GM21737 (cell line): Measurements from ENCODE around the gene TRAF5.

Experiments used
- ATAC-seq: cut with Tn5 transposase; IDR thresholded peaks from one replicate; pipeline ENCODE4 v1.9.1; 2021; ENCODE audit warnings: mild to moderate bottlenecking, moderate library complexity; ENCODE audit not compliant: unreplicated experiment

The TRAF5 gene

DNA sequence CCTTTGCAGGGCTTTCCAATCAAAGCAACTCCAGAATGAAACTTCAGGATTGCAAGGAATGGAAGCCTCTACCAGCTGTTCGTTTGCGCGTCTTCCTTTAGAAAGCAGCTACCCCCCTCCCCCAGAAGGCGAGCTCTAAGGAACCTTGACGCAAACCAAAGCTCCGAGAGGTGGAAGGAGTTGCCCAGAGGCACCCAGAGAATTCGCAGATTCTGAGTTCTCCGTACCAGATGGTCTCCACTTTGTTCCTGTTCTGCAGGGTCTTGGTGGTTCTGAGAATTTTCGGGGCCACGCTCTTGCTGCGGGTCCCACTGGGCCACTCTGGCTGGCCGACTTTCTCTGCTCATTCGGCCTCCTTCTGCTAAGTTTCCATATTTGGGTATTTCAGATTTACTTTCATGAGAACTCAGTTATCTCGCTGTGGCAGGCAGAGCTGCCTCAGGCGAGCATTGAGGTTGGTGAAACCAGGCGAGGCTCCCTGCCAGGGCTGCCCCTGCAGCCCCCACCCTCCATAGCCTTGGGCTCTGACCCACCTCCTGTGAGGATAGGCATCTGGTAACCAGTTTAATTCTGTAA is 801 bp downstream of the TRAF5 start:
- ATAC-seq = no peak

DNA sequence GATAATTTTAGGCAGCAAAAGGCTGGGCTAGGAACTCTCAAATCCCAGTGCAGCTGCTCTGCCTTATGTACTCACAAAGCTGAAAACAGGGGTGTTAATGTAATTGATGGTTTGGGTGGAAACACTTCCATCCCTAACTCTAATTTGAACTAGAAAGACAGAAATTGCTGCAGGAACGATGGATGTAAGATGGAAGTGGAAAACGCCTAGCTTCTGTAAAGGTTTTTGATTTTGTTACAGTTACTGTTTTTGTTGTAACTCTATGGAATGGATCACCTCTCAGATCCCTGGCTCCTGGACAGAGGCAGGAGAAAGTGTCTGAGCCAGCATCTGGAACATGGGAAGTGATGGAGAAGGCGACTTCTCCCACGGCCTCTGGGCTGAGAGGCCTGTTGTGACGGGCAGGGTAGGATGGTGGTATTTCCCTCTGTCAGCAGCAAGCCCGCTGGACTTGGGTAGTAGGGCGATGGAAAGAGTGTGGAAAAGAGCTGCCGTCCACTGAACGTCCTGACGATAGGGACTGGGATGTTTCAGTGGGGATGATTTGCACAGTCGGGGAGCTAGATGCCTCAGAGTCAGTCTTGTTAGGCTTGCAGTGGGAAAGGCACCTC is 1.6 kb downstream of the TRAF5 start:
- ATAC-seq = no peak

DNA sequence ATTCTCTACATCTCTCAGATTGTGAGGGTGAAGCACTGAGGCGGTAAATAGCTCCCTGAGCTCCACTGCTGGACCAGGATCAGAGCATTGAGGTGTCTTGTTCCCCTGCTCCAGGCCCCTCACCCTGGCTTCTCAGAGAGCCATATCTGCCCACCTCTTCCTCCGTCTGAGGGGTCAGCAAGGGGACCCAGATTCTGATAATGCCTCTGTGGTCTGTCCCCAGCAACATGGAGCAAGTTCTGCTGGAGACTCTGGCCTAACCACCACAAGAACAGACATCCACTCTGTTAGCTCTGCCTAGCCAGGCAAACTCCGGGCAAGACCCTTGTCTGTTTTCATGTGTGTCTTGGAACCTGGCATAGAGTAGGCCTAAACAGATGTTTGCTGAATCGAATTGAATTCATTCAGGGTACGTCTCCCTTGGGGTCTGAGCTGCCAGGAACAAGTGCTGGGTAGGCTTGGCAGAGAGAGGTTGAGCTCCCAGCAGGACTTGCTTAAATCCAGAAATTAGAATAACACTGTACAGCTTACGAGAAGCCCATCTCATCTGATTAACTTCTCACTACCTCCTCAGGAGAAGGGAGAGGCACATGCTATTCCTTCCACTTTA is 2.3 kb downstream of the TRAF5 start:
- ATAC-seq = no peak

DNA sequence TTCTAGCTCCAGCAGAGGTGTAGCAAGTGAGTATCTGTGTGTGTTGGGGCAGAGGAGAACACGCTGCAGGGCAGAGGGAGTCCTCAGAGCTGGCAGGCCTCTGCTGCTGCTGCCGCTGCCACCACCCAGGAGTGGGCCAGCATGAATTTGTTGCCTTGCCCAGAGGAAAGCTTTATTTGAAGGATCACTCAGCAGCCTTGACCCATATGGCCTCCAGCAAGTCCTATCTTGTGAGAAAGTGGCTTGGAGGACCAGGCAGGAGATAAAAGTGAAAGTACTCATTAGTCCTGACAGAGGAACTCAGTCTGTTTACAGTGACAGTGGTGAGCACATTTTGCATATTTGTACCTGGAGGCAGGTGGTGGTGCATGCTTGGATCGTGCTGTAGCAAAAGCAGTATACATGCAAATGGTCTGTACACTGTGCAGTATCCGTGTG is 3.1 kb downstream of the TRAF5 start:
- peak; percentile 48 for ATAC-seq

DNA sequence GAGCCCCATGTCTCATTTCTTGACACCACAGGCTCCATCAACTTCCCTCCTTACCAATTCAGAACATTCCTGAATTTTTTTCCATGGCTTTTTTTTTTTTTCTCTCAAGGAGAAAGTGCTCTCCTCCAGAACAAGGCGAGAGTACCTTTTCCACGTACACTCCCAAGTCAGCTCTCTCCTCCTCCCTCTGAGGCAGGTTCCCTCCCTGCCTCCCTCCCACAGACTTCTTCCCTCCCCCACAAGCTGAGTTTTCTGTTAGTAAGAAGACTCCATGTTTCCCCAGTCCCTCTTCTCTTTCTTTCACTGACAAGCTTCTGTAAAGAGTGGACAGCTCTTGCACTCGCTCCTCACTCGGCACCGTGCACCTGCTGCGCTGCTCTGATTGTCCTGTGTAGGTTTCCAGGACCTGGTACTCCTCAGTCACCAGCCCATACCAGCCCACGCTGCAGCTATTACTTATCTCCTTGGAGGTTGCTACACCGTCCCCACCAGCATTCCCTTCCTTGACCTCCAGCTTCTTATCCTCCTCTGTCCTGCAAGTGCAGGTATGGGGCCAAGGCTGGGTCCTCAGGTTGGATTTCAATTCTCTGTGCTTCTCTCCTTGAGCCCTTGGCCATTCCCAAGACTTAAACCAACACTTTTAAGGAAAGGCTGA is 3.8 kb downstream of the TRAF5 start:
- ATAC-seq = no peak

DNA sequence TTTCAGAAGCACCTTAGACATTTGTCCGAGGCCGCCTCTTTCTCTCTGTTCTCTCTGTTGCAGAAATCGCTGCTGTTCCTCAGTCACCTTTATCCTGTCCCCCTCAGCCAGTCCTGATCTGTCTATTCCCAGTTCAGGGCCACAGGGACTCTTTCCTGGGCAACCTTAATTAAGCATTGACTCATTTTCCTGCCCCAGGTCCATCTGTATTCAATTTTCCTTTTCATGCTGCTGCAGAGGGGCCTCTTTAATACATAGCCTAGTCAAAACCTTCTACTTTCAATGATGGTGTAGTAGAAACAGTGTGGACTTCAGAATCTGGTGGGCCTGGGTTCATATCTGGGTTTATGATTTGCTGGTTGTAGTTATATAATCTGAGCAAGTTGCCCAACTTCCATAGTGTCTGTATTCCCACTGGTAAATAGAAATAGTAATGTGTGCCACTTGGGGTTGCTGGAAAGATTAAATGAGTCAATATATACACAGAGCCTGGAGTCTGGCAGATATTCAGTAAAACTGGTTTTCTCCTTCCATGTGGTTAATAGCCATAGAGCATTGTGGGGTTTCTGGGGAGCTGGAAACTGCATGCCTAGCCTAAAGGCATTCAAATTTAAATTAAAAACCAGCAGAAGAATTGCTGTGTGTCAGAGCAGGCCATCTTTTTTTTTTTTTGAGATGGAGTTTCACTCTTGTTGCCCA is 4.5 kb downstream of the TRAF5 start:
- ATAC-seq = no peak

DNA sequence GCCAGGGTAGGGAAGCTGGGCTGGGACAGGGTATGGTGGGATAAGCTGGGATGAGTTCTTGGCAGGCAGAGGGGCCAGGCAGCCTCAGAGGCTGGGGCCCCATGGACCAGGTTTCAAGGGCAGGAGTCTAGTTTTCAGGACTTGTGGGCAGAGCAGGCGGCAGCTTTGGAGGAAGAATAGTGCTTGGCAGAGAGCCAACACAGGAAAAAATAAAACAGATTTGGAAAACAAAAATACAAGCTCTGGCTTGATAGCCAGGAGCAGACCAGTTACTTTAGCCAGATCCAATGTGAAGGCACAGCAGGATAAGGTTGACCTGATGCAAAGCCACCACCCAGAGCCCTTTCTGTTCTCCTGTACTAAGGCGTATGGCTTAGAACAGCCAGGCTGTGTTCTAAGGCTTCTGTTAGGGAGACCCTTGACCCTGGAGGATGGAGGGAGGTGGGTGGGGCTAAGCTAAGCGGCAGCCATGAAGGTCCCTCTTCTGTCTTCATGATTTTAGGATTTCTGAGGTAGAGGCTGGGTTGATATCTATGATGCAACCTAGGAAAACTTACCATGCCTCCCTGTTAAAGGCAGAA is 5.5 kb downstream of the TRAF5 start:
- ATAC-seq = no peak

DNA sequence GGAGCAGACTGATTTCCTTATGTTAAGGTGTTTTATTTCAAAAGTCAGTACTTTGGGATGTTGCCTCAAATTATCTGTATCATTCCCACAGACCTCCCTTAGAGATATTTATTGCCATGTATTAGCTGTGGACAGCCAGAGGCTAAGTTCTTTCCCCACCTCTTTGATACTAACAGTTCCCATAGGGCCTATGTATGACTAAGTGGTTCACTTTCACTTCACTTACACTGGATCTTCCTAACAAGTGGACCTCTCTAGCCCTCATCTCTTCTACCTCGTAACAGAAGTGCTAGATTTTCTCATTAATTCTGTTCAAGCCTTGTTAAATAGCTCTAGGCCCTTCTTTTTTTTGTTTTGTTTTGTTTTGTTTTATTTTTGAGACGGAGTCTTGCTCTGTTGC is 6.2 kb downstream of the TRAF5 start:
- no peak for ATAC-seq

DNA sequence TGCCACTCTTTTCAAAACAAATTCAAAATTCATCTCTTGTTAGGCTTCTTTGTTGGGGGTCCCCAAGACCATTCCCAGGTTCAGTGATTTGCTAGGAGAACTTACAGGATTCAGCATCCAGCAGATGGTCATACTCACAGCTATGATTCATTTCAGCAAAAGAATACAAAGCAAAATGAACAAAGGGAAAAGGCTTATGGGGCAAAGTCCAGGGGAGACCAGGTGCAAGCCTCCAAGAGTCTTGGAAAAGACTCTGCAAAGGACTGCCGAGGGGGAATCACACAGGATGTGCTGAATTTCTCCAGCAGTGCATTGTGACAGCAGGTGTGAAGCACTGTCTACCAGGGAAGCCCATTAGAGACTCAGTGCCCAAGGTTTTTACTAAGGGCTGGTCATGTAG is 7.3 kb downstream of the TRAF5 start:
- no peak for ATAC-seq

DNA sequence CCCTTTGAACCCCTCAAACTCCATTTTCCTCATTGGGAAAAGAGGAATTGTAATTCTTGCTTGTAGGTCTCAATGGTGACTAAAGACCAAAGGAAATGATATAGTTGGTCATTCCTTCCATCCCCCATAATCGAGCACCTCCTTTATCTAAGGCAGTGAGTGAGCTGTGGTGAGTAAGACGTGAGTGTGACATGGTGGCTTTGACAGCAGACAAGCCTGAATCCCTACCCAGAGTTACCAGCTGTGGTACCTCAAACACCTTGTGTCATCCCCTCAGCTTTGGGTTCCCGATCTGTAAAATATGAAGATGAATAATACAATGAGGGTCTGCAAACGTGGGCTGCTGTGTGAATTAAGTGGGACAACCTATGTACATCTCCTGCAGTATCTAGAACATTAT is 8.4 kb downstream of the TRAF5 start:
- ATAC-seq = no peak

DNA sequence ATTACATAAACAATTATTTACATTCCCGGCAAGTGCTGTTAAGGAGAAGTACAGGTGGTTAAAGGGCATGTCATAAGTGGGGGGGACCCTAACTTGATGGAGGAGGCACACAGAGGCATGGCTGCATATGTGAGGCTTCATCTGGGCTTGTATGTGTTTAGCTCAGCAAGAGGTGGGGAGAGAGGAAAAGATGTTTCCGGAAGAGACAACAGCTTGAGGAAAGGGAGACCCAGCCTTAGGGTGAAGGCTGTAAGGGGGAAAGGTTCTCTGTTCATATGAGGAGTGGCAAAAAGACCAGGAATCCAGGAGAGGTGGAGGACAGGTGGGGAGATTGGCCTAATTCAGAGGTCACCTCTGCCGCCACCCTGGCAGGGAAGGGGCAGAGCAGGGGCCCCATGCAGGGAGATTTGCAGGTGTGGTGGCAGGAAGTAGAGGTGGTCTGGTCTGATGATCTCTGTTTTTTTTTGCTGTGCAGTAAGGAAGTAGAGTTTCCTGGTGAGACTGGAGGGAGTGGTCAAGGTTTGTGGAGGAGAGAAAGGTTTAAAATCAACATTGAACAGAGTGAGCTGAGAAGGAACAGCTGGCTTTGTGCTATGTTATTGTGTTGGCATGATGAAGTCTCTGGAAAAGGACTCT is 9.0 kb downstream of the TRAF5 start:
- ATAC-seq = peak; percentile 85

DNA sequence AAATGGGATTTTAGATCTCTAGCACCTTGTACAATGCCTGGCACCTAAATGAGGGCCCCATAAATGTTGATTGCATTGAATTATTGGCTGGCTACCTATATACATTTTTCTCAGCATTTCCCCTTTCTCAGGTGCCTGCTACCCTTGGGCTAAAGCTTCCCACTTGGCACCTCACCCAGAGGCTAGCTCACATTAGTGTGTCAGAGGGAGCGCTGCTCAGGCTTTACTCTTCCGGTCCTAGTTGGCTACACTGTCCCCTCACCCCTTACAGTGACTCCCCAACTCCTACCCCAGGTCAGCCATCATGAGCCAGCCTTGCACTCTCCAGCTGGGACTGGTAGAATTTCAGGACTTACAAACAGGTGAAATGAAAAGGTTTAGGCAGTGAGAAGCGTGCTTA is 9.5 kb downstream of the TRAF5 start:
- ATAC-seq = no peak

DNA sequence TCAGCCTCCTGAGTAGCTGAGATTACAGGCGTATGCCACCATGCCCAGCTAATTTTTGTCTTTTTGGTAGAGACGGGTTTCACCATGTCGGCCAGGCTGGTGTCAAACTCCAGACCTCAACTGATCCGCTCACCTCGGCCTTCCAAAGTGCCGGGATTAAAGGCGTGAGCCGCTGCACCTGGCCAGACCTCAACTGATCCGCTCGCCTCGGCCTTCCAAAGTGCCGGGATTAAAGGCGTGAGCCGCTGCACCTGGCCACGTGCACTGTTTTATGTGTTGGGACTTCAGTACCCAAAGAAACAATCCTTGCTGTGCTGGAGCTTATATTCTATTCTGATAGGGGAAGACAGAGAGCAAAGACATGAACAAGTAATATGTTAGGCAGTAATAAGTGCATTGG is 10.1 kb downstream of the TRAF5 start:
- no peak for ATAC-seq

DNA sequence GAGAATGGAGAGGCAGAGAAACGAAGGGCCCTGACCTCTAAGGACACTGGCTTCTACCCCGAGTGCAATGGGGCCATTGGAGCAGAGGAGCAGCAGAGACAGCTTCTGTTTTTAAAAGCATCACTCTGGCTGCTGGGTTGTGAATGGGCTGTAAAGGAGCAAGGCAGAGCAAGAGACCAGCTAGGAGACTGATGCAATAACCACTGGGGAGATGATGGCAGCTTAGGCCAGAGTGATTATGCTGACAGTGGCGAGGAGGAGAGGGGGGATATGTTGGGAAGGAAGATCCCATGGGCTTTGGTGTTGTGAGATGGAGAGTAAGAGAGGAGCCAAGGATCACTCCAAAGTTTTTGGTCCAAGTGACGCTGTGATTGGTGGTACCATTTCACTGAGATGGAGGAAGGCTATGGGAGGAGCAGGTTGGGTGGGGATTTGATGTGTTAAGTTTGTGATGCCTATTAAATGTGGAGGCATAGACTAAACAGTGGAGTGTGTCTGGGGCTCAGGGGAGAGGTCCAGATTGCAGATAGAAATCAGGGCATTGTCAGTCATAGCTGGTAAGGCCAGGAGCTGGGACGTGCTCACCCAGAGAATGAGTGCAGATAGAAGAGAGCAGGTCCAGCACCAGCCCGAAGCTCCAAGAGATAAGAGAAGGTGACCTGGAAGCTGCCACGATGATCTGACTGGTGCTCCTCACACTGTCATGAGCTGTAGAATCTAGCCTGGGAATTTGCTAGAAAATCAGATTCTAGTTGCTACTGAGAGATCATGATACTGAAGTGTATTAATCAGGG is 11.0 kb downstream of the TRAF5 start:
- ATAC-seq = no peak

DNA sequence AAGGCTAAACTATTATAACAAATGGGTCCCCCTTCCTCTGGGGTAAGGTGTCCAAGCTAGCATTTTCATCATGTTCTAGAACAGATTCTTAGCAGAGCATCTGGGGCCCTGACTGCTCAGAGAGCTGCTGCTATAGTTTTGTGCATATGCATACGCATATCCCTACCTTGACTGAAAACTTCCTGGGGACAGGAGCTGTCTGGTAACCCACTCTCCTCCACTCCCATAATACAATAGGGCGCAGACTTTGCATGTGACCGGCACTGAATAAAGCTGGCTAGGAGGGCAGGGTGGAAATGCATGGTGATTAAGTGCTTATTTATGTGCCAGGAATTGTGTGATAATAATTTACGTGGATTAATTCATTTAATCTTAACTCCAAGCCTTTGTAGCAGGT is 11.6 kb downstream of the TRAF5 start:
- no peak for ATAC-seq

DNA sequence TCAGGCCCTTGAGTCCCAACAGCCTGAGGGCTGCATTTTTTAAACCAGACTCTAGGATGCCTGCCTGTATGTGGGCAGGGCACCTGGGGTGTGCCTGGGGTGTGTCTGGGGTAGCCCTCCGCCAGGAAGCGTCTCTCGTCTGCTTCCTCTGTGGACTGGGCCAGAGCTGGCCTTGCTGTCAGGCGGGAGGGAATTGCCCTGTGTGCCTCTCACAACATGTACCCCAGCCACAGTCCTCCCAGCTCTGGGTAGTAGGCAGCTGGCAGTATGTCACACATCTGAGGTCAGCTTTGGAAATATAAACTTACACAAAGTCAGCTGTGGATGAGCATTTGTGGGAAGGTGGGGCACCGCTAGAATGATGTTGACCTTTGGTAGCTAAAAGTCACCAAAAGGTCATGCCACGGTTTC is 13.0 kb downstream of the TRAF5 start:
- no peak for ATAC-seq

DNA sequence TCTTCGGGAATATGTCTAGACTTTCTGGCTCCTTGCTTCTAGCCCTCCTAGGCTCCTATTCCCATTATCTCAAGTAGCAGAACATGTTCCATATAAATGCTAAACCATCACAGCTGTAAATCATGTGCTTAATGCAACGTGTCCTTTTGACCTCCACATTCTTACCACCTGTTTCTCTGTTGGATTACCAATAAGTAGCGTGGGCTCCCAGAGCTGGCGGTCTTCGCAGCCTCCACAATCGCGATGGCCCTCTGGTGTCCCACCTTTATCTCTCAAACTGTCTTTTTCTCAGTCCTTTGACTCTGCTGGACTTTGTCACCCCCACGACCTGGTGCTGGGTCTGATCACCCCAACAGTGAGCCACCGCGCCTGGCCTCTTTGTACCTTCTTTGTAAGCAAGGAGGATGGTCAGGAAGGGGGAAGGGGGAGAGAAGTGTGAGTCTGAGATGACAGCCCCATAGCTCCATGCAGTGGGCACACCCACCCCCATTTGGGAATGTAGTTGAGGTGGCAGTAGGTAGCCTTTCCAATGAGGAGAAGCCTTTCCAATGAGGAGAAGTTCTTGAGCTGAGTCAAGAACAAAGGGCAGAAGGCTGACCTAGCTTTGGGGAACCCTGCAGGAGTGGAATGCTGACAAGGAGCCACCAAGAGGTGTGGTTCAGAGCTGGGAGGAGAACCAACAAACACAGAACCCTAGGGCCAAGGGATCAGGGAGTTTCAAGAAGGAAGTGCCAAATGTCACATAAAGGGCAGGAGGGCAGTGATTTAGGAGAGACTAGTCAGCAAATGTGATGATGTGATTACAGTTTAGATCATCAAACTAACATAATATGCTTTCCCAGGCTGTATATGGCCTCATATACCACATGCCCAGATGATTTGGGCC is 14.2 kb downstream of the TRAF5 start:
- ATAC-seq = no peak

DNA sequence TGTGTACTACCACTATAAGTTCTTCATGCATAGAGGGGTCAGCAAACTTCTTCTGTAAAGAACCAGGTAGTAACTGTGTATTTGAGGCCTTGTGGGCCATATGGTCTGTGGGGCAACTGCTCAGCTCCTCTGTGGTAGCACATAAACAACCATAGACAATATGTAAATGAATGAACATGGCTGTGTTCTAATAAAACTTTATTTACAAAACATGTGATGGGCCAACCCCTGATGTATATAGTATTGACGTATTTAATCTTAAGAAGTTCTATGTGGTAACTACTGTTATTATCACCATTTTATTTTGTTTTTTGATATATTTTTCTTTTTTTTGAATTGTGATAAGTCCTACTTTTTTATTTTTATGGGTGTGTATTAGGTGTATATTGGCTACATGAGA is 15.4 kb downstream of the TRAF5 start:
- no peak for ATAC-seq

DNA sequence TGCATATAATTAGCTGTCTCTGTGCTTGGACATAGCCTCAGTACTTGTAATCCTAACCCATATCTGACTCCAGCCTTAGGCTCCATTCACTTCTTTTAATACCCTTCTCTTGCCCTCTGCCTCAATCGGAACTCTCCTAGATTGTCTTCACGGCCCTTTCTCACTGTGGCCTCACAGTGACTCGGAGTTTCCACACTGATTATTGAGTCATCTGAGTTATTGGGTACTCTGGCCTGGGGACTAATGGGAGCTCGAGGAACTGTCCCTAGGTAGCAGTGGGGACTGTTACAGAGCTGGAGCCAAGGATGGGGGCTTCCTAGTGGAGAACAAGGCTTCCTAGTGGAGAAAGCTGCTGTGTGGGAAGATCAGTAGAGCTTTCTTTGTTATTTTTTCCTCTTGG is 17.0 kb downstream of the TRAF5 start:
- ATAC-seq = no peak
